ENCODE results near the gene TAF11. TPM values are rescaled to one million over a fixed set of nuclear protein-coding genes. Genes with fewer than 3 reads are reported as not detected.

TAF11 gene
- total RNA-seq, 3 donors from 2014 or later (not counting 1 experiment from before 2014, with no cell fraction given): 34.4 to 41.3 (median 36.2) TPM

DNA sequence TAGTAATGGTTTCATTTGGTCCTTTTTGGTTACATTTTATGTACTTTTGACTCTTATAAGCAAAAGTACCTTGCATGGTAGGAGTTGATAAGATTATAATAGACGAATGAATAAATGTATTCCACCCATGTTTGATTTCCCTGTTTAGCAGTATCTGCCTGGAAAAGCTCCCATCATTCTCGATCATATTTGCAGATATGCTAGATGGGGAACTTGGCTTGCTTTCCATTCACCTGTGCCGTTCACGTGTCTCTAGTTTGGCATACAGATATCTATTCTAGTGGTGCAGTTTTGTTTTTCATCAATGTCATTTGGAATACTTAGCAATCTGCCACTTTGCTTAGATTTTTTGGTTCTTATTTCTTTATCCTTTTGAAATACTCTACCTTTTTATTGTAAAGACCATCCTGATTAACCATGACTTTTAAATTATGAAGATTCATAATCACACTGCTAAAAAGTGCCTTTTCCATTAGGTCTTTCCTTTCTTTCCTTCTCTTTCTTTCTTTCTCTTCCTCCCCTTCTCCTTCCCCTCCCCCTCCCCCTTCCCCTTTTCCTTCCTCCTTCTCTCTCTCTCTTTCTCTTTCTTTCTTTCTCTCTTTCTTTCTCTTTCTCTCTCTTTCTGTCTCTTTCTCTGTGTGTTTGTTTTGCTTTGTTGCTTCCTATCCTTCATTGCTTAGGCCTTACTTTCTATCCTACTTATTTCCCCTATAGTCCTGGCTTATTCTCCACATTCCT lies 41.6 kb upstream of the TAF11 start:
- Histone ChIP-seq H3K36me3 (ENCODE audit: control insufficient read depth, insufficient read depth, low read length) (no peaks in the 10 kb centered on the region), H3K27ac (ENCODE audit: low read length) (no peak overlapping the region), H3K4me3 (ENCODE audit: low read length) (no peak overlapping the region), H3K4me1 (ENCODE audit: control insufficient read depth, insufficient read depth, low read length) (no peaks in the 10 kb centered on the region), H3K27me3 (ENCODE audit: control insufficient read depth, insufficient read depth, low read length) (no peaks in the 10 kb centered on the region), H3K9me3 (ENCODE audit: control insufficient read depth, insufficient read depth, low read length) (no peaks in the 10 kb centered on the region)
- Mint-ChIP-seq H3K36me3 (no peaks in the 10 kb centered on the region), H3K27me3 (ENCODE audit: low read depth in 2 of 2) (no peaks in the 10 kb centered on the region), H3K4me3 (no peak overlapping the region), H3K9me3 (no peaks in the 10 kb centered on the region), H3K27ac (no peak overlapping the region), H3K4me1 (peaks cover 14 to 15% of the 10 kb centered on the region in 2 donors)
- TF ChIP-seq, protein P1, sequence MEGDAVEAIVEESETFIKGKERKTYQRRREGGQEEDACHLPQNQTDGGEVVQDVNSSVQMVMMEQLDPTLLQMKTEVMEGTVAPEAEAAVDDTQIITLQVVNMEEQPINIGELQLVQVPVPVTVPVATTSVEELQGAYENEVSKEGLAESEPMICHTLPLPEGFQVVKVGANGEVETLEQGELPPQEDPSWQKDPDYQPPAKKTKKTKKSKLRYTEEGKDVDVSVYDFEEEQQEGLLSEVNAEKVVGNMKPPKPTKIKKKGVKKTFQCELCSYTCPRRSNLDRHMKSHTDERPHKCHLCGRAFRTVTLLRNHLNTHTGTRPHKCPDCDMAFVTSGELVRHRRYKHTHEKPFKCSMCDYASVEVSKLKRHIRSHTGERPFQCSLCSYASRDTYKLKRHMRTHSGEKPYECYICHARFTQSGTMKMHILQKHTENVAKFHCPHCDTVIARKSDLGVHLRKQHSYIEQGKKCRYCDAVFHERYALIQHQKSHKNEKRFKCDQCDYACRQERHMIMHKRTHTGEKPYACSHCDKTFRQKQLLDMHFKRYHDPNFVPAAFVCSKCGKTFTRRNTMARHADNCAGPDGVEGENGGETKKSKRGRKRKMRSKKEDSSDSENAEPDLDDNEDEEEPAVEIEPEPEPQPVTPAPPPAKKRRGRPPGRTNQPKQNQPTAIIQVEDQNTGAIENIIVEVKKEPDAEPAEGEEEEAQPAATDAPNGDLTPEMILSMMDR (IDR thresholded peaks at IDR 0.05): no peak
- DNase-seq (no peak), ATAC-seq (no peak)
- intact Hi-C loops (cut with micrococcal nuclease): no loop called here
- WGBS (ENCODE audit: insufficient coverage): 89% methylated on average over 4 of the region's 4 CpGs

DNA sequence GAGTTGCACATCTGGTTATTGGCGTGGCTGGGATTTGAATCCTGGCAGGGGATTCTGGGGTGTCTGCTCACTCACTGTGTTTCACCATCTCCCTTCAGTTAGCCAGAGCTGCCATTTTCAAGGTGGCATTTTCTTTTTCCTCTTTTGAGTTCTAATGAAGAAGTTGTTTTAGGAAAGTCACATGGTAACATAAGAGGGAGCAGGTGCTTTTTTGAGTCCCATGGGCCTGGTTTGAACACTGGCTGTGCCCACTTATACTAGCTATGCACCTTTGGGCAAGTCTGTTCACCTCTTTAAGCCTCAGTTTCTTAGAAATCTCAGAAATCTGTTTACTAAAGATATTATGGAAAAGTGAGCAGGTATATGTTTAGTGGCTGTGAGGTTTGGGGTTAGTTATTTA lies 40.9 kb upstream of the TAF11 start:
- no peaks in the 10 kb centered on the region for H3K36me3 Mint-ChIP-seq
- peaks cover 15 to 21% of the 10 kb centered on the region in 2 donors for H3K4me1 Mint-ChIP-seq
- Histone ChIP-seq H3K36me3 (ENCODE audit: control insufficient read depth, insufficient read depth, low read length) (no peaks in the 10 kb centered on the region), H3K27me3 (ENCODE audit: control insufficient read depth, insufficient read depth, low read length) (no peaks in the 10 kb centered on the region), H3K4me1 (ENCODE audit: control insufficient read depth, insufficient read depth, low read length) (no peaks in the 10 kb centered on the region), H3K9me3 (ENCODE audit: control insufficient read depth, insufficient read depth, low read length) (no peaks in the 10 kb centered on the region), H3K4me3 (ENCODE audit: low read length) (no peak overlapping the region), H3K27ac (ENCODE audit: low read length) (no peak overlapping the region)
- TF ChIP-seq, protein P1 (IDR thresholded peaks at IDR 0.05): no peak
- no peaks in the 10 kb centered on the region for H3K9me3 Mint-ChIP-seq
- ATAC-seq (no peak), DNase-seq (no peak)
- H3K4me3 Mint-ChIP-seq: no peak overlapping the region
- 88% methylated on average over 1 of the region's 1 CpG for WGBS (ENCODE audit: insufficient coverage)
- no peaks in the 10 kb centered on the region for H3K27me3 Mint-ChIP-seq (ENCODE audit: low read depth in 2 of 2)
- no peak overlapping the region for H3K27ac Mint-ChIP-seq
- intact Hi-C loops (cut with micrococcal nuclease): no loop called here

DNA sequence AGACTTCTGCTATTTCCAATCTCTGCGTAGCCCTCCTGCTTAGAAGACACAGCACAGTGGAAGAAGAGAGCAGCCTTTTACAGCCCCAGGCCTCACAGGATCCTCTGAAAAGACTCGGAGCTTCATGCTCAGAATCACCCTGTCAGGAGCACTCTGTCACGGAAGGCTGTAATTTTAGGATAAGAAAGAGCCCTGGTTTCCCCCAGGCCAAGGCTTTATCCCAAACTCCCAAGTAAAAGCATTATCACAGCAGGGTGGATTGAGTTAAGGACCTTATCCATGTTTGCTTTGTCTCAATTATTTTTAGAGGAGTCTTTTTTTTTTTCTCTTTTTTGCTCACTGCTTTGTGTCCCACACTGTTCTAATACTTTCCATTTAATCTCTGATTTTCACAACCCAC lies 40.4 kb upstream of the TAF11 start:
- H3K36me3 Mint-ChIP-seq: no peaks in the 10 kb centered on the region
- ATAC-seq: no peak

More for the DNA sequence above, 40.4 kb upstream of the TAF11 start:
- H3K4me1 Mint-ChIP-seq: peaks cover 20 to 26% of the 10 kb centered on the region in 2 donors
- no peaks in the 10 kb centered on the region for H3K9me3 Mint-ChIP-seq
- Histone ChIP-seq H3K4me3 (ENCODE audit: low read length) (no peak overlapping the region), H3K27ac (ENCODE audit: low read length) (no peak overlapping the region), H3K36me3 (ENCODE audit: control insufficient read depth, insufficient read depth, low read length) (no peaks in the 10 kb centered on the region), H3K9me3 (ENCODE audit: control insufficient read depth, insufficient read depth, low read length) (no peaks in the 10 kb centered on the region), H3K27me3 (ENCODE audit: control insufficient read depth, insufficient read depth, low read length) (no peaks in the 10 kb centered on the region), H3K4me1 (ENCODE audit: control insufficient read depth, insufficient read depth, low read length) (no peaks in the 10 kb centered on the region)
- 100% methylated on average over 3 of the region's 3 CpGs for WGBS (ENCODE audit: insufficient coverage)
- TF ChIP-seq, protein P1 (IDR thresholded peaks at IDR 0.05): no peak
- H3K27me3 Mint-ChIP-seq (ENCODE audit: low read depth in 2 of 2): no peaks in the 10 kb centered on the region
- no peak overlapping the region for H3K27ac Mint-ChIP-seq
- no peak overlapping the region for H3K4me3 Mint-ChIP-seq
- intact Hi-C loops (cut with micrococcal nuclease): no loop called here
- no peak for DNase-seq
